GM21528 (cell line): Measurements from ENCODE around the gene RILPL1.
"Not testable (repeated sequence)": the region's sequence is repeated elsewhere in the genome, so short reads cannot be mapped to it uniquely, and the experiment has no call there.

Source experiments
- ATAC-seq: cut with Tn5 transposase; IDR thresholded peaks from one replicate; pipeline ENCODE4 v1.9.1; 2021; ENCODE audit warnings: mild to moderate bottlenecking, moderate library complexity; ENCODE audit not compliant: unreplicated experiment, low FRiP score

RILPL1 gene

DNA sequence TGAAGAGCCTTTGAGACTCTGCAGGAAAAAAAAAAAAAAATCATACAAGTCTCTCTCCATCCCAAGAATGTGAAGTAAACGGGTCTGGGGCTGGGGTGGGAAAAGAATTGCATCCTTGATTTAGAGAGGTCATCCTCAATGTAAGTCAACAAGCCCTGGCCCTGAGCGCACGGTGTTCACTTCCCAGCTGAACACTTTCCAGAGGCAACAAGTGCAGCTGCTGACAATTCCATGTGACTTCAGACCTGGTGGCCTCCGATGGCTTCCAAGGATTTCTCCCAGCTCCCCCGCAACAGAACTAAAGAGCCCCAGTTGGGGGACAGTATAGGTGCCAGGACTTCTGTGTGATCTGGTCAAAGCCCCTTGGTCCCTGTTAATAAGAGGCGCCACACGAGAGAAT lies 2.4 kb downstream of the RILPL1 start:
- ATAC-seq, result no peak

DNA sequence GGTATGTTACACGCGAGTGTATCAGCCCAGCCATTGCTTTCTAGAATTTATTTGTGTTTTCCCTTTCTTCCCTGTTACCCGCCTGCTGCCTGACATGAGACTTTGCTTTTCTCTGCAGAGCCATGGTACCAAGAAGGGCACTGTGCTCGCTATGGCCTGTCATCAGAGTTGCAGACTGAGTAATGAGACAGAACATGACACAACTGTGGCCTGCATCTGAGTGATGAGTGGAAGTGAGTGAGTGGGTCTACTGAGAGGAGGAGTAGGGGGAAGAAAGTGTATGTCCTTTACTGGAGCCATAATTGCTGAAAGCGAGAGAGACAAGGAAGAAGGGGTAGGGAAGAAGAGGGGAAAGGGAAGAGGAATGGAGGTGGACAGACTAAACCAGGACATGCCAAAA lies 2.9 kb downstream of the RILPL1 start:
- no peak for ATAC-seq

DNA sequence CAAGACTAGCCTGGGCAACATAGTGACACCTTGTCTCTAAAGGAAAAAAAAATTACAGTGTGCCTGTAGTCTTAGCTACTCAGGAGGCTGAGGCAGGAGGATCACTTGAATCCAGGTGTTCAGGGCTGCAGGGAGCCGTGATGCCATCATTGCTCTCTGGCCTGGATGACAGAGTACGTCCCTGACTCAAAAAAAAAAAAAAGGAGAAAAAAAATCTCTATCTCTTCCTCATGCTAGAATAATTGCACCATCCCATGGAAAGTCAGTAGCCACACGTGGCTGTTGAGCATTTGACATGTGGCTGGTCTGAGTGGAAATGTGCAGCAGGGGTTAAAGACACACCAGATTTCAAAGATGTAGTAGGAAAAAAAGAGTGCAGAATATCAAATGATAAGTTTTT lies 3.8 kb downstream of the RILPL1 start:
- ATAC-seq, result no peak

DNA sequence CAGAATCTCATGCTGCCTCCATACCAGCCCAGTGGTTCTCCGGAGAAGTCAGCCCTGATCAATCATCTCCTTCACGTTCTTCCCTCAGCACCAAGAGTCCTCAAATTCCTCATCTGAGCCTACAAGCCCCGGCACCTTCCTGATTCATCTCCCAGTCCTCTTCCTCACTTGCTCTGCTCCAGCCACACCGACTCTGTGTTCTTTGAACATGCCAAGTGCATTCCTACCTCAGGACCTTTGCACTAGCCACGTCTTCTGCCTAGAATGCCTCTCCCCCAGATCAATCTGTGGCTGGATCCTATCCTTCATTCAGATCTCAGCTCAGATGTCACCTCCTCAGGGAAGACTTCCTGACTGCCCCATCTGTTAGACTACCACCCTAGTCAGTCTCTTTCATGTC lies 4.7 kb downstream of the RILPL1 start:
- ATAC-seq, result no peak

DNA sequence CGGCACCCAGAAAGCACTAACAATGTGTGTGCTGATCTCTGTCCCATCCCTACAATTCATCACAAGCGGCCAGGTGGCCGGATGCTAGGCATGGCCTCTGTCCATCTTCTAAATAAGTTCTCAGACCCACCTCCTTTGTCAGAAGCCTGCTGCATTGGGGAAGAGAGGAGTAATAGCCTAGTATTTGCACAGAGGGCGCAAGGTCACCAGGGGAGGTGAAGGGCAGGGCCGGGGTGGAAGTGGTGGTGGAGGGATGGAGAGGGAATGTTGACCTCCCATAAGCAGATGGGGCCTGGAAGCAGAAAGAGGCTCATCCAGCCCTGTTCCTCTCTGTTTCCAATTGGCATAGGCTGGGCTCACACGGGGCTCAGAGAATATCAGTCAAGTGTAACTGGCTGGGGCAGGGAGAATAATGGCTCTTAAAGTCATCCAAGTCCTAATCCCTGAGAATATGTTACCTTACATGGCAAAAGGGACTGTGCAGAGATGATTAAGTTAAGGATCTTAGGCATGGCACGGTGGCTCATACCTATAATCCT lies 6.9 kb downstream of the RILPL1 start:
- no peak for ATAC-seq

DNA sequence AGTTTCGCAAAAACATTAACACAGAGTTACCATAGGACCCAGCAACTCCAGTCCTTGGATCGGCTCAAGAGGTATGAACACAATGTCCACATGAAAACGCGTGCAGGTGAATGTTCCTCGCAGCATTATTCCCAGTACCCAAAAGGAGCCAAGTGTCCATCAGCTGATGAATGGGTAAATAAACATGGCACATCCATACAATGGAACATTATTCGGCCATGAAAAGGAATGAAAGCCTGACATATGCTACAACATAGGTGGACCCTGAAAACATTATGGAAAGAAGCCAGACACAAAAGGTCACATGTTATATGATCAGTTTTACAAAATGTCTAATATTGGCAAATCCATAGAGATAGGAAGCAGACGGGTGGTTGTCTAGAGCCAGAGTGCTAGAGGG lies 9.1 kb downstream of the RILPL1 start:
- no peak for ATAC-seq

DNA sequence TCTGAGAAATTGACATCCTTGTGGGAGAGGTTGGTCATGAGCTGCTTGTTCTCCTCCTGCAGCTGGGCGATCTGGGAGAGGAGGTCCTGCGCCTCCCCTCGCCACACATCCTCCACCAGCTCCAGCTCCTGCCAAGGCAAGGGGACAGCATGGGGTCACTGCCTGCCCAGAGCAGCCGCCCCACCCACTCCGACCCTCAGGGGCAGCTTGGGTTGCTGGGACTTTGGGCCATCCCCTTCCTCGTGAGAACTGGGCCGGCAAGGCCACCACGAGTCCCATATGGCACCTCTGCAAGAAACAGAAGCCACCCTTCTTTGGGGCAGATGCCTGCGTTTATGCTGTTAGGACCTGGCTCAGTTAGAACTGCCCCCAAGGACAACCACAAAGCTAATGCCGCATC lies 10.0 kb downstream of the RILPL1 start:
- no peak for ATAC-seq

DNA sequence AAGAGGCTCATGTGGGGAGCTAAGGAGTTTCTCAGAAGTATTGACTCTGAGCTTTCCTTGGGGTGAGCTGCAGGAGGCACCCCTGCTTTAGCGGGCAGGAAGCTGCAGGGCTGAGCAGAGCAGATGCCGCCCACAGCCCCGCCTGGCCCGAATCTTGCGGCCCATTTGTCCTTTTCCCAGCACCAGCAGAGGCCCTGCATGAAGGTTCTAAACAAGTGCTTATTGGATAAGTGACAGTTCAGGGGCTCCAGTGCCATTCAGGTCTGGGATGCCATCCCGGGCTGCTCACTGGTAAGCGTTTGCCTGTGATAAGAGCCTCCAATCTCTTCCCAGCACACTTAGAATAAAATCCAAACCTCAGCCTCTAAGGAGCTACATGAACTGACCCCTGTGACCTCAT lies 11.4 kb downstream of the RILPL1 start:
- no peak for ATAC-seq

DNA sequence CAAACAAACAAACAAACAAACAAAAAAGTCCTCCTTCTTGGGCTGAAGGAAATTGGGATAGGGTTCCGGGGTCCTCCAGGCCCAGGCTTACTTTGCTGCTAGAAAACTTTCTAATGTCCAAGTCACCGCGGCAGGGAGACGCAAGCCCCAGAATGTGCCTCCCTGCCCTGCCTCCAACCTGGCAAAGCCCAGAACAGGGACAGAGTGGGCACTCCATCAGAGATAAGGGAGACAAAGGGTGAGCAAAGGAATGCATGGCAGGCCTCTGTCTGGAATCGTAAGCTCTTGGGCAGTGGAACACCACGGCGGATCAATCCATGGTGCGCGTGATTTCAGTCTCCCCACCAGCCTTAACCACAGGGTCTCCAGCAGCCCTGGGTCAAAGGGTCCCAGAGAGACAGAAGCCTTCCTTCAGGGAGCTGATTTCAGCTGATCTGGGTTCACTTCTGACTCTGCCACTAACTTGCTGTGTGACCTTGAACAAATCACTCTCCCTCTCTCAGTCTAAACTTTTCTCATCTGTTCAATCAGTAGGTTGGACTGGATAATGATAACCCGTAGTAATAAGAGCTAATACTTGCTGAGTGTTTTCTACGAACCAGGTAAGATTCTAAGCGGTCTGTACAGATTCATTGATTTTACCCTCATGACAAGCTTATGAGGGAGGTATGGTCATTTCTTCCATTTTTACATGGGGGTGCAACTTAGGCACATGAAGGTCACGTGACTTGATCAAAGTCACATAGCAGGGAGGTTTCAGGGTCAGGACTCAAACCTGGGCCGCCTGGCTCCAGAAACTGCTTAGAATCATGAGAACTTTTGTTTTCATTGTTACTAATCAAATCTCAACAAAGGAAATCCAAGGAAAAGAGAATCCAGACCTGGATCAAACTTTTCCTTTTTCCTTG lies 12.7 kb downstream of the RILPL1 start:
- no peak for ATAC-seq

DNA sequence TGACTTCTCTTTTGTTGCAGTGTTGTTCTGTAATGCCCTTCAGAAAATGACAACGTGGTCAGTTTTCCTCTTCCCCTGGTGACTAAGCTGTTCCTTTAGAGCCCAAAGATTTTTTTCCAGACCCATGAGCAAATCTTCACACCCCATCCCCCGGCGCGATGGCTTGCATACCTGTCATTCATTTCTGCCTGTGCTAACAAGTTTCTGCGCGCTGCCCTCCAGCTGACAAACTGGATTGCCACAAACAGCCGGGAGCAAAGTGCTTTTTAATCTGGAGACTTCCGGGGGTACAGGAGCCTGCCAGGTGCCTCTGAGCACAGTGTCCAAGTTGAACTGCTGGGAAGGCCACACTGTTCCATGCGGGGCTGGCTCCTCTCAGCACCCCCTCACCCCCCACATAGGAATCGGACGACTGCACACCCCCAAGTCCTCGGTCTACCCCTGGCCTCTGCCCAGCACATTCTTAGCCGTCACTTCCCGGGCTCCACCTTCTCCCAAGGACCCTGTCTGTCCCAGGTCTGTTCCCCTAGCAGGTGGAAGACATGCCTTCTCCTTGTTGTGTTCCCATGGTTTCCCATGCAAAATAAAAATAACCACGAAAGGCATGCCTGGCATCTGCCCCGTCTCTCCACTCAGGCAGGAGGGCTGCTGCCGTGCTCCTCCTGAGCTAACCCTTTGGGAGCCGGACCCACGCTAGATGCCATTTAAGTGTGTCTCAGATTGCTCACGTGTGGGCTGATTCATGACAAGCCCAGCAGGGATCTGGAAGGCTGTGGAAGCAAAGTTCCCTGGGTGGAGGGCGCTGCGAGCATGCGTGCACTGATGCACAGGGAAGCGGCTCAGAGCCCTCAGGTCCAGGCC lies 14.1 kb downstream of the RILPL1 start:
- no peak for ATAC-seq

DNA sequence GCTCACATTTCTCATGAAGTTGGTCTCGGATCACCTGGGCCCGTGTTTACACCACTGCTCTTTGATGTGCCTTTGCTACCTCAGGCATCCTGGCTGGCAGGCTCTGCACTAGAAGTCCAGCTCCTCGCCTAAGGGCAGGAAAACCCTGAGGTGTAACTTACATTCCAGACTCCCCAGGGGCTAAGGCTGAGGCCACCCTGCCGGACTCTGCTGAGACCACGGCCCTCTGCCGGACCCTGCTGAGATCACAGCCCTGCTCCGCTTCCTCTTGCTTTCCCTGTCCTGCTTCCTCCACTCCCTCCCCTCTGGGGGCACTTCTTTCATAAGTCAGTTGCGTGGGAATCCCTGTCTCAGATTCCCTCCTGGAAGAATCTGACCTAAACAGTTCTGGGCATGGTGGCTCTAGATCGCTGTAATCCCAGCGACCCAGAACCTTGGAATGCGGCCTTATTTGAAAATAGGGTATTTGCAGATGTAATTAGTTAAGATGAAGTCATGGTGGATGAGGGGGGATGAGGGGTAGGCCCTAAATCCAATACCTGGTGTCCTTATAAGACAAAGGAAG lies 17.2 kb downstream of the RILPL1 start:
- ATAC-seq, result no peak

DNA sequence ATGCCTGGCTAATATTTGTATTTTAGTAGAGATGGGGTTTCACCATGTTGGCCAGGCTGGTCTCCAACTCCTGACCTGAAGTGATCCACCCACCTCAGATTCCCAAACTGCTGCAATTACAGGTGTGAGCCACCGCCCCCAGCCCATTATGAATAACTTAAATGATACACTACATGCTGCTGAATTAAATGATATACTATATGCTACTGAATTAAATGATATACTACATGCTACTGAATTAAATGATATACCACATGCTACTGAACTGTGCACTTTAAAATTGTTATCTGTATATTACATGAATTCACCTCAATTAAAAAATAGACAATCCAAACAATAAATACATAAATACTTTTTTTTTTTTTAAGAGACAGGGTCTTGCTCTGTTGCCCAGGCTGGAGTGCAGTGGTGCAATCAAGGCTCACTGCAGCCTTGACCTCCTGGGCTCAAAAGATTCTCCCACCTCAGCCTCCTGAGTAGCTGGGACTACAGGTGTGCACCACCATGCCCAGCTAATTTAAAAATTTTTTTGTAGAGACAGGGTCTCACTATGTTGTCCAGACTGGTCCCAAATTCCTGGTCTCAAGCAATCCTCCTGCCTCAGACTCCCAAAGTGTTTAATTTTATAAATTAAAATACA lies 18.8 kb downstream of the RILPL1 start:
- ATAC-seq, result not testable (repeated sequence)

DNA sequence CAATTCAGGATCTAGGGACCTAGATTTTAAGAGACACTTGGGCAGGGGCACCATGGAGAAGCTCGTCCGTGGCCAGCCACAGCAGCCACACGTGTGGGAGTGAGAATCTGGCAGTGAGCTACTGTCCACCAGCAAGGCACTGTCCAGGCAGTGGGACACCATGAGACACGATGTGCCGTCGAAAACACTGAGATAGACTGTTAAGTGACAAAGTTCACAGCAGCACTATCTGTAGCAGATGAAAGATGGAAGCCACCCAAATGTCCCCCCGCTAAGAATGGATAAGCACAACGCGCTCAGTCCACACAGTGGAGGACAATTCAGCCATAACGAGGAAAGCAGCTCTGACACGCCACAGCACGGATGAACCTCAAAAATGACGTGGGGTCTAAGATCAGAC lies 19.7 kb downstream of the RILPL1 start:
- ATAC-seq, result no peak

DNA sequence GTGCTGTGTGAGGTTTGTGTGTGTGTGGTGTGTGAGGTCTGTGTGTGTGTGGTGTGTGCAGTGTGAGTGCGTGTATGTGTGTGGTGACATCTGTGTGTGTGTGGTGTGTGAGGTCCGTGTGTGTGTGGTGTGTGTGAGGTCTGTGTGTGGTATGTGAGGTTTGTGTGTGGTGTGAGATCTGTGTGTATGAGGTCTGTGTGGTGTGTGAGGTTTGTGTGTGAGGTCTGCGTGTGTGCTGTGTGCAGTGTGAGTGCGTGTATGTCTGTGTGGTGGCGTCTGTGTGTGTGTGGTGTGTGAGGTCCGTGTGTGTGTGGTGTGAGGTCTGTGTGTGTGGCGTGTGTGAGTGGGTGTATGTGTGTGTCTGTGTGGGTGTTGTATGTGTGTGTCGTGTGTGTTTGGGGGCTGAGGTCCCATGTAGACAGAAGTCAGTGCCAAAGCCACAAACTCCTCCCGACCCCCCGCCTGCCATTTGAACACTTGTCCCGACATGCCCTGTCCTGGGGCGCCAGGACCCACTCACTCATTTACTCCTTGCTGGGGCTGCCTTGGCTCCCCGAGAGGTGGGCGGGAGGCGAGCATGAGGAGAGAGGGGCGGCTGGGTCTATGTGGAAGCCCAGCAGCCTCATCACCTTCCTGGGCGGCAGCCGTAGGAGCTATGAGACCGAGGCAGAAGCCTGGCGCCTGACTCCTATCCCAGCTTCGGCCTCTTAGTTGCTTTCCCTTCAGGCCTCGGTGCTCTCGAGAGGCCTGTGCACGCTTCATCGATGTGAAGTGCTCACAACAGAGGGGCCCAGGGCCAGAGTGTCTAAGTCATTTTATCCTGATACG lies 20.5 kb downstream of the RILPL1 start:
- no peak for ATAC-seq

DNA sequence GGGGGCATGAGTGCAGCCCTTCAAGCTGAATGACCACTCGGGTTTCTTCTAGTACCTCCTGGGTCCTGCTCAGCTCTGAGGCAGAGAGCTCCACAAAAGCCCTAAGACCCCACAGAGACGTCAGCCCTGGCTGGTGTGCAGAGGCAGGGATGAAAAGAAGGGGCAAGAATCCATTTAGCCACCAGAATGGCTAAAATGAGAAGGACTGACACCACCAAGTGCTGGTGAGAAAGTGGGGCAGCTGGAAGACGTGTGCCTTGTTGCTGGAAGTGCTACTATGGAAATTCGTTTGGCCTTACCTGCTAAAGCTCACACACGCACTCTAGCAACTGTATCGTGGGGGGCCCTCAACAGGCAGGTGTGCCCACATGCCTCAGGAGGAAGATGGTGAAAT lies 26.7 kb downstream of the RILPL1 start:
- ATAC-seq, result no peak

DNA sequence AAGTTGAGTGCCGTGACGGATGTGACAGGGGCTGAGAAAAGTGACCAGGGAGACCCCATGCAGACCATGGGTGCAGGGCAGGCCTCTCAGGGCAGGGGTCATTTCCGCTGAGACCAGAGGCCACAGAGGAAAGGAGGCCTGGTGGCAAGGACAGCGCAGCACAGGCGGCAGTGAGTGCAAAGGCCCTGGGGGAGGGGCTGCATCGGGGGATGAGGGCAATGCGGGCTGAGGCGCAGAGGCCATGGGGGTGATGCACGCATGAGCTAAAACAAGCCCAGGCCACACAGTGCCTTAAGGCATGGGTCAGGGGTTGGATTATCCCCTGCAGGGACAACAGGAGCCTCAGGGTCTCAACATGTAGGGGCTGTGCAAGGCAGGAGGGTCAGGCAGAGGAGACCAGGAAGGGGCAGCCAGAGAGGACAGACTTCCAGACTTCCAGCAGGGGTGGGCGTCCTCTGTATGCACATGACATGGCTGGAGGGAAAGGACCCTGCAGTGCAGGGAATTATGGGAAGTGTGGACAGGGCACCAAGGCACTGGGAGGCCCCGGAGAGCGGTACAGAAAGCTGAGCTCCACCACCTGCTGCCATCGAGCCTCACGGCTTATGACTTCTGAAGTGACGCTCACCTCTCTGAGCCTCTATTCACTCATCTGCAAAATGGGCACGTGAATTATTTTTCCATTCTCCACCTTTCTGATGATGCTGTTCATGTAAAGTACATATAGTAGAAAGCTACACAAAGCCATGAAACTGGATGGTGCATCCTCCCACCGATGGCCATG lies 27.3 kb downstream of the RILPL1 start:
- ATAC-seq, result no peak

DNA sequence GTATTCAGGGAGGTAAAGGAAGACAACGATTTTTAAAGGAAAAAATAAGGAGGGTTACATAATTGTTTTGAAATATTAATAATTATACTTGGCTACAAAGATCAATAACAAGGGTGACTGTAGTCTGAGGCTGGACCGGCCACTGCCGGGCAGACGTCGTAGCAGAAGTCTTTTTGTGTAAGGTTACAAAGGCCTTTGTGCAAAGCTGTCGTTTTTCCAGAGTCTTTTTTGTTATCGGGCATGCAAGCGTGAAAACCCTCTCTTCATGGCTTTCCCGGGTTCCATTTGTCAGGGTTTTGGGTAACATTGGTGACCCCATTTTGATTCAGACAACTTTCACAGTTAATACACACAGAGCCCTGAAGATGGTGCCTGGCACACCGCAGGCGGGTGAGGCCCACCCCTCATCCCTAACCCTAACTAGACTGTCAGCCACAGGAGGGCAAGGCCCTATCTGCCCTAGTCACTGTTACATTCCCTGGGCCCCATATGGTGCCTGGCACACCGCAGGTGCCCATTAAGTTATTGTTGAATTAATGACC lies 31.3 kb downstream of the RILPL1 start:
- ATAC-seq, result no peak

DNA sequence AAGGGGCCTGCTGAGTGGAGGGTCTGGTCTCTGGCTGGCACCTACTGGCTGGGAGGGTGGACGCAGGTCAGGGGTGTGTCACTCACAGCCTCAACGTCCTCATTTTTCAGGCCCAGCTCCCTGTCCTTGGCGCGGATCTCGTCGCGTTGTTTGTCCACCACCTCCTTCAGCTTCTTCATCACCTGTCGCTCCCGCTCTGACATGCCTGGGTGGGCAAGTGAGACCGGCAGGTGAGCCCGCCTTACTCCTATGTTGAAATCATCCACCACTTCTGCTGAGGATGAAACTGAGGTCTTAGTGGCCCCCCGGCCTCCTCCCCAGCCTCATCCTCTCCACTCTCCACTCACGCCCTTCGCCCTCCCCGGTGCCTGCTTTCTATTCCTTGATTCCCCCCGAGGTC lies 34.2 kb downstream of the RILPL1 start:
- no peak for ATAC-seq
